ENCODE data around the gene SLC17A1. TPM values are rescaled to one million over a fixed set of nuclear protein-coding genes. Genes with fewer than 3 reads are reported as not detected.

The SLC17A1 gene
- total and polyA plus RNA-seq, 2 donors (not counting 1 experiment from before 2014, with no cell fraction given): not detected

DNA sequence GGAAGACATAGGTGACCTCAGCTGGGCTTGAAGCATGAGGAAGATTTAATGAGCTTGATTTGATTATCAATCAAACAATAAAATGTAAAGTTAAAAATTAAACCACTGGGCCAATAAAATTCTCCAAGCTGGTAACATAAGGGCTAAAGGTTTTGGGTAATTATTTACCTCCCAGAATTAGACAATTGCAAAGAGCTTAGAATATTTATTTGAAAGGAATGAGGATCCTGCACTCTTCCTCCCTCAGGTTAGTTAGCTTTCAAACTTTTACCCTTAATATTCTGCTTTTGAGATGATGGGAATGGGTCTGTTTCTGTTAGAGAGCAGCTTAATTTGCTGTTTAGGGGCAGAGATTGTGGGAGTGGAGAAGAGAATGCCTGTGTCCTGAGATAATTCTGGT lies 77.3 kb downstream of the SLC17A1 start, which contains the start of gene SLC17A4:
Gene SLC17A4 (plus strand): TSS at position 208 of the 400 bp plus-strand sequence. CDS start 7,221 bp downstream, outside the sequence.
- no peak for TF ChIP-seq EZH2 (IDR thresholded peaks at IDR 0.05; ENCODE audit: low read length, missing control alignments)
- TF ChIP-seq, protein P1, sequence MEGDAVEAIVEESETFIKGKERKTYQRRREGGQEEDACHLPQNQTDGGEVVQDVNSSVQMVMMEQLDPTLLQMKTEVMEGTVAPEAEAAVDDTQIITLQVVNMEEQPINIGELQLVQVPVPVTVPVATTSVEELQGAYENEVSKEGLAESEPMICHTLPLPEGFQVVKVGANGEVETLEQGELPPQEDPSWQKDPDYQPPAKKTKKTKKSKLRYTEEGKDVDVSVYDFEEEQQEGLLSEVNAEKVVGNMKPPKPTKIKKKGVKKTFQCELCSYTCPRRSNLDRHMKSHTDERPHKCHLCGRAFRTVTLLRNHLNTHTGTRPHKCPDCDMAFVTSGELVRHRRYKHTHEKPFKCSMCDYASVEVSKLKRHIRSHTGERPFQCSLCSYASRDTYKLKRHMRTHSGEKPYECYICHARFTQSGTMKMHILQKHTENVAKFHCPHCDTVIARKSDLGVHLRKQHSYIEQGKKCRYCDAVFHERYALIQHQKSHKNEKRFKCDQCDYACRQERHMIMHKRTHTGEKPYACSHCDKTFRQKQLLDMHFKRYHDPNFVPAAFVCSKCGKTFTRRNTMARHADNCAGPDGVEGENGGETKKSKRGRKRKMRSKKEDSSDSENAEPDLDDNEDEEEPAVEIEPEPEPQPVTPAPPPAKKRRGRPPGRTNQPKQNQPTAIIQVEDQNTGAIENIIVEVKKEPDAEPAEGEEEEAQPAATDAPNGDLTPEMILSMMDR (conservative IDR thresholded peaks at IDR 0.05 in 1 of 2, IDR thresholded peaks at IDR 0.05 in 1 of 2; ENCODE audit: low read depth in 1 of 2, low read length in 2 of 2): no peak
- no peaks in the 10 kb centered on the region for H3K4me1 ChIP-seq (ENCODE audit: control insufficient read depth, extremely low read depth, insufficient read depth, low read length)
- no peak within 1 kb of the TSS for H3K4me3 ChIP-seq (replicated peaks in 1 of 4; ENCODE audit: control extremely low read depth in 1 of 4, insufficient read depth in 1 of 4, low read depth in 3 of 4, low read length in 4 of 4)
- H3K27me3 ChIP-seq (ENCODE audit: control insufficient read depth, insufficient read depth, low read length): no peaks in the 10 kb centered on the region
- H3K4me2 ChIP-seq (ENCODE audit: extremely low read depth, insufficient read depth, low read length): no peak within 1 kb of the TSS
- no peak within 1 kb of the TSS for H3K9ac ChIP-seq (ENCODE audit: insufficient read depth, low read length)
- no peak for DNase-seq (ENCODE audit: low read depth in 2 of 2)
- H3K27ac ChIP-seq (ENCODE audit: insufficient read depth, low read length): no peak within 1 kb of the TSS
- H3K9me3 ChIP-seq (ENCODE audit: control insufficient read depth, insufficient read depth, low read depth, low read length): no peaks in the 10 kb centered on the region
- no peaks in the 10 kb centered on the region for H3K79me2 ChIP-seq (ENCODE audit: control insufficient read depth, insufficient read depth, low read length)
- no peaks in the 10 kb centered on the region for H4K20me1 ChIP-seq (ENCODE audit: control insufficient read depth, extremely low read depth, insufficient read depth, low read length)
- H3K36me3 ChIP-seq (ENCODE audit: control insufficient read depth, insufficient read depth, low read length): no peaks in the 10 kb centered on the region
- H2AFZ ChIP-seq (ENCODE audit: low read length): no peak within 1 kb of the TSS

DNA sequence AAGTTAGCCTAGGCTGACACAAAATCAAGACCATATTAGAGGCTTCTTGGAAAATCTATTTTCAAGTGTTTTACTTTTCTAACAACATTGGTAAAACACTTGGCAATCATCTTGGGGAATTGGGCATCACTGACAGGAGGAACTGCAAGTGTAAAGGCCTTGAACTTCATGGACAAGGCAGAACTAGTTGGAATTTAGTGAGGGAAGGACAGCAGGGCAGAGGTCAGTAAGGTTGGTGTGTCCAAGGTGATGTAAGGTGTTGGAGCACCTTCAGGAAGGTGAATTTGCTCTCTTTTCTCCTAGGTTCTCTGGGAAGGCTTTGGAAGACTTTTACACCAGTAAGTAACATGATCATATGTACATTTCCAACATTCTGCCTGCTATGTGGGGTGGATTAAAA lies 78.8 kb downstream of the SLC17A1 start:
- no peak overlapping the region for H3K9ac ChIP-seq (ENCODE audit: insufficient read depth, low read length)
- no peaks in the 10 kb centered on the region for H3K36me3 ChIP-seq (ENCODE audit: control insufficient read depth, insufficient read depth, low read length)

DNA sequence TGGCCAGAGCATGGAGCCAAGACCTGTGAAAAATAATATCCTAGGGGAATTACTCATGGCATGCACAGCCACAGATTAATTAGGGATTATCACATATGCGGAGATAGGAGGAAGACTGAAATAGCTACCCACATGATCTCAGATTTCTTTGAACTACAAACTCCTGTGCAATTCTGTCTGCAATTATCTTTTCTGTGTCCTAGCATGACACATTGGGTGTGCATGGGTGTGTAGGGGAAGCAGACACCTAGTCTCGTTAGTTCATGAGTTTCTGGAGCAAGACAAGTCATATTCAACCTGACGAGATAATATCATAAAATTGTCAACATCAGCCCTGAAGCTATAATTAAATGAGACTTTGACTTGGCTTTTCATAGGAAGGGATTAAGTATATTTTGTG lies 80.9 kb downstream of the SLC17A1 start:
- no peak for TF ChIP-seq EZH2 (IDR thresholded peaks at IDR 0.05; ENCODE audit: low read length, missing control alignments)
- TF ChIP-seq, protein P1 (conservative IDR thresholded peaks at IDR 0.05 in 1 of 2, IDR thresholded peaks at IDR 0.05 in 1 of 2; ENCODE audit: low read depth in 1 of 2, low read length in 2 of 2): no peak
- Histone ChIP-seq H3K27me3 (ENCODE audit: control insufficient read depth, insufficient read depth, low read length) (no peaks in the 10 kb centered on the region), H3K9ac (ENCODE audit: insufficient read depth, low read length) (no peak overlapping the region), H3K27ac (ENCODE audit: insufficient read depth, low read length) (no peak overlapping the region), H3K79me2 (ENCODE audit: control insufficient read depth, insufficient read depth, low read length) (no peaks in the 10 kb centered on the region), H3K4me3 (replicated peaks in 1 of 4; ENCODE audit: control extremely low read depth in 1 of 4, insufficient read depth in 1 of 4, low read depth in 3 of 4, low read length in 4 of 4) (no peak overlapping the region), H2AFZ (ENCODE audit: low read length) (no peak overlapping the region), H4K20me1 (ENCODE audit: control insufficient read depth, extremely low read depth, insufficient read depth, low read length) (no peaks in the 10 kb centered on the region), H3K9me3 (ENCODE audit: control insufficient read depth, insufficient read depth, low read depth, low read length) (no peaks in the 10 kb centered on the region), H3K4me1 (ENCODE audit: control insufficient read depth, extremely low read depth, insufficient read depth, low read length) (no peaks in the 10 kb centered on the region), H3K4me2 (ENCODE audit: extremely low read depth, insufficient read depth, low read length) (no peak overlapping the region), H3K36me3 (ENCODE audit: control insufficient read depth, insufficient read depth, low read length) (no peaks in the 10 kb centered on the region)
- DNase-seq (ENCODE audit: low read depth in 2 of 2): no peak

More for the DNA sequence above, 78.8 kb downstream of the SLC17A1 start:
- no peak overlapping the region for H2AFZ ChIP-seq (ENCODE audit: low read length)
- H3K27me3 ChIP-seq (ENCODE audit: control insufficient read depth, insufficient read depth, low read length): no peaks in the 10 kb centered on the region
- no peaks in the 10 kb centered on the region for H3K4me1 ChIP-seq (ENCODE audit: control insufficient read depth, extremely low read depth, insufficient read depth, low read length)
- no peak overlapping the region for H3K27ac ChIP-seq (ENCODE audit: insufficient read depth, low read length)
- H3K4me2 ChIP-seq (ENCODE audit: extremely low read depth, insufficient read depth, low read length): no peak overlapping the region
- H3K4me3 ChIP-seq (replicated peaks in 1 of 4; ENCODE audit: control extremely low read depth in 1 of 4, insufficient read depth in 1 of 4, low read depth in 3 of 4, low read length in 4 of 4): no peak overlapping the region
- no peak for DNase-seq (ENCODE audit: low read depth in 2 of 2)
- H3K9me3 ChIP-seq (ENCODE audit: control insufficient read depth, insufficient read depth, low read depth, low read length): no peaks in the 10 kb centered on the region
- no peaks in the 10 kb centered on the region for H3K79me2 ChIP-seq (ENCODE audit: control insufficient read depth, insufficient read depth, low read length)
- no peaks in the 10 kb centered on the region for H4K20me1 ChIP-seq (ENCODE audit: control insufficient read depth, extremely low read depth, insufficient read depth, low read length)
- no peak for TF ChIP-seq EZH2 (IDR thresholded peaks at IDR 0.05; ENCODE audit: low read length, missing control alignments)
- TF ChIP-seq, protein P1 (conservative IDR thresholded peaks at IDR 0.05 in 1 of 2, IDR thresholded peaks at IDR 0.05 in 1 of 2; ENCODE audit: low read depth in 1 of 2, low read length in 2 of 2): no peak
